ENCODE results near the gene HNRNPA1L2. TPM values are rescaled to one million over a fixed set of nuclear protein-coding genes. Genes with fewer than 3 reads are reported as not detected.
A peak's percentile ranks its signal among the peaks of the same experiment; 100 is the strongest.
"Not testable (repeated sequence)": the region's sequence is repeated elsewhere in the genome, so short reads cannot be mapped to it uniquely, and the experiment has no call there.

Gene HNRNPA1L2
- polyA plus RNA-seq (2013, experiment 1 of 2) = 8.8 TPM
- 8.7 TPM for polyA plus RNA-seq (2013, experiment 2 of 2)

GRCh38 chr13:52642131-52642530 is at the start of gene HNRNPA1L2:
TSS of gene HNRNPA1L2 (plus strand) at chr13:52642431. CDS start at chr13:52642493, 62 bp downstream.
- H3K4me3 ChIP-seq (ENCODE audit: low read length) = no peak within 1 kb of the TSS
- no peak within 1 kb of the TSS for H3K9ac ChIP-seq (ENCODE audit: low read length)
- WGBS (ENCODE audit: extremely low coverage, insufficient coverage, low lambda C conversion rate) = no CpG with 5 or more reads among the region's 7 CpGs
- H3K79me1 ChIP-seq (ENCODE audit: low read length) = no peaks in the 10 kb centered on the region
- DNase-seq = no peak
- no peak within 1 kb of the TSS for H4K8ac ChIP-seq (ENCODE audit: low read depth, low read length)
- H3K4me2 ChIP-seq (ENCODE audit: low read length) = no peak within 1 kb of the TSS
- H4K5ac ChIP-seq (ENCODE audit: low read length) = no peak within 1 kb of the TSS
- H2BK120ac ChIP-seq (ENCODE audit: low read depth, low read length) = no peak within 1 kb of the TSS
- H3K18ac ChIP-seq (ENCODE audit: low read length) = no peak within 1 kb of the TSS
- no peaks in the 10 kb centered on the region for H3K4me1 ChIP-seq (ENCODE audit: control insufficient read depth, low read depth, low read length)
- H2AK5ac ChIP-seq (ENCODE audit: low read length) = no peak within 1 kb of the TSS
- no peak within 1 kb of the TSS for H3K27ac ChIP-seq (ENCODE audit: low read depth, low read length)
- H3K36me3 ChIP-seq (ENCODE audit: control insufficient read depth, insufficient read depth, low read length) = no peaks in the 10 kb centered on the region
- no peak within 1 kb of the TSS for H2BK5ac ChIP-seq (ENCODE audit: low read length)
- H3K23ac ChIP-seq (ENCODE audit: low read length) = no peak within 1 kb of the TSS
- H2BK15ac ChIP-seq (replicated peaks; ENCODE audit: low read depth) = no peak within 1 kb of the TSS
- no peak within 1 kb of the TSS for H3K4ac ChIP-seq (ENCODE audit: low read depth, low read length)
- no peak within 1 kb of the TSS for H3K56ac ChIP-seq (ENCODE audit: low read length)
- H3K27me3 ChIP-seq (ENCODE audit: insufficient read depth, low read length, poor library complexity) = no peaks in the 10 kb centered on the region
- H3K79me2 ChIP-seq (ENCODE audit: control insufficient read depth, insufficient read depth, low read length) = no peaks in the 10 kb centered on the region

- H3K56ac ChIP-seq (ENCODE audit: low read length); H4K8ac ChIP-seq (ENCODE audit: low read depth, low read length); H3K27me3 ChIP-seq (ENCODE audit: insufficient read depth, low read length, poor library complexity); H2BK15ac ChIP-seq (replicated peaks; ENCODE audit: low read depth); H3K18ac ChIP-seq (ENCODE audit: low read length); H3K27ac ChIP-seq (ENCODE audit: low read depth, low read length); H2BK5ac ChIP-seq (ENCODE audit: low read length); H3K36me3 ChIP-seq (ENCODE audit: control insufficient read depth, insufficient read depth, low read length); H3K23ac ChIP-seq (ENCODE audit: low read length); H2BK120ac ChIP-seq (ENCODE audit: low read depth, low read length); H3K9ac ChIP-seq (ENCODE audit: low read length); H3K4me1 ChIP-seq (ENCODE audit: control insufficient read depth, low read depth, low read length); H3K4me3 ChIP-seq (ENCODE audit: low read length); H2AK5ac ChIP-seq (ENCODE audit: low read length); DNase-seq; H3K4ac ChIP-seq (ENCODE audit: low read depth, low read length); H3K4me2 ChIP-seq (ENCODE audit: low read length); H3K79me2 ChIP-seq (ENCODE audit: control insufficient read depth, insufficient read depth, low read length); H4K5ac ChIP-seq (ENCODE audit: low read length); H3K79me1 ChIP-seq (ENCODE audit: low read length): not testable (repeated sequence)
- WGBS (ENCODE audit: extremely low coverage, insufficient coverage, low lambda C conversion rate) = no CpG with 5 or more reads among the region's 3 CpGs
Measured at GRCh38 chr13:52593175-52593574, 49.1 kb upstream of the HNRNPA1L2 start.

GRCh38 chr13:52593812-52594211 is 48.4 kb upstream of the HNRNPA1L2 start:
- not testable (repeated sequence) for H2AK5ac ChIP-seq (ENCODE audit: low read length); H3K9ac ChIP-seq (ENCODE audit: low read length); H3K23ac ChIP-seq (ENCODE audit: low read length); H4K5ac ChIP-seq (ENCODE audit: low read length); H3K79me1 ChIP-seq (ENCODE audit: low read length); H3K4ac ChIP-seq (ENCODE audit: low read depth, low read length); H3K18ac ChIP-seq (ENCODE audit: low read length); H2BK5ac ChIP-seq (ENCODE audit: low read length); H3K4me3 ChIP-seq (ENCODE audit: low read length); H3K36me3 ChIP-seq (ENCODE audit: control insufficient read depth, insufficient read depth, low read length); H3K4me2 ChIP-seq (ENCODE audit: low read length); H2BK120ac ChIP-seq (ENCODE audit: low read depth, low read length); DNase-seq; H3K56ac ChIP-seq (ENCODE audit: low read length); H4K8ac ChIP-seq (ENCODE audit: low read depth, low read length); H2BK15ac ChIP-seq (replicated peaks; ENCODE audit: low read depth); H3K27ac ChIP-seq (ENCODE audit: low read depth, low read length); H3K4me1 ChIP-seq (ENCODE audit: control insufficient read depth, low read depth, low read length); H3K79me2 ChIP-seq (ENCODE audit: control insufficient read depth, insufficient read depth, low read length); H3K27me3 ChIP-seq (ENCODE audit: insufficient read depth, low read length, poor library complexity)
- no CpG with 5 or more reads among the region's 3 CpGs for WGBS (ENCODE audit: extremely low coverage, insufficient coverage, low lambda C conversion rate)

DNA sequence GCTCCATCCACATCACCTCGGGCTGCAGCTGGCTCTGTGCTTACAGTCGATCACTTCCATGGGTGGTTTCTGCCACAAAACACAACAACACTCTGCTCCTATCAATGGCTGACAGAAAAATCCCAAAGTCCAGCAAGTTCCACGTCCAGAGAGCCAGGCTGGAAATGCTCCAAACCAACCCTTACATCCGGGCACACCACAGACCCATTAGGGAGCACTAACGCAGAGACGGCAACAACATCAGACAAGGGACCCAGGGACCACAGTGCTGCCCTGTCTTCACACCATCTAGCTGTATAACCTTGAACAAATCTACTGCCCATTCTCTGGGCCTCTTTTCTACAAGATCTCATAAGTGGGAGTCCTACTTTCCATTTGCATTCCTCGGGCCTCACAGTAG is 47.9 kb upstream of the HNRNPA1L2 start:
- H3K56ac ChIP-seq (ENCODE audit: low read length); H4K8ac ChIP-seq (ENCODE audit: low read depth, low read length); H3K4me2 ChIP-seq (ENCODE audit: low read length); H3K27ac ChIP-seq (ENCODE audit: low read depth, low read length); H3K36me3 ChIP-seq (ENCODE audit: control insufficient read depth, insufficient read depth, low read length); H4K5ac ChIP-seq (ENCODE audit: low read length); H3K79me2 ChIP-seq (ENCODE audit: control insufficient read depth, insufficient read depth, low read length); H2BK5ac ChIP-seq (ENCODE audit: low read length); H2BK120ac ChIP-seq (ENCODE audit: low read depth, low read length); H3K27me3 ChIP-seq (ENCODE audit: insufficient read depth, low read length, poor library complexity); DNase-seq; H3K9ac ChIP-seq (ENCODE audit: low read length); H2AK5ac ChIP-seq (ENCODE audit: low read length); H2BK15ac ChIP-seq (replicated peaks; ENCODE audit: low read depth); H3K23ac ChIP-seq (ENCODE audit: low read length); H3K4me3 ChIP-seq (ENCODE audit: low read length); H3K18ac ChIP-seq (ENCODE audit: low read length); H3K4ac ChIP-seq (ENCODE audit: low read depth, low read length); H3K79me1 ChIP-seq (ENCODE audit: low read length); H3K4me1 ChIP-seq (ENCODE audit: control insufficient read depth, low read depth, low read length): not testable (repeated sequence)
- no CpG with 5 or more reads among the region's 7 CpGs for WGBS (ENCODE audit: extremely low coverage, insufficient coverage, low lambda C conversion rate)

DNA sequence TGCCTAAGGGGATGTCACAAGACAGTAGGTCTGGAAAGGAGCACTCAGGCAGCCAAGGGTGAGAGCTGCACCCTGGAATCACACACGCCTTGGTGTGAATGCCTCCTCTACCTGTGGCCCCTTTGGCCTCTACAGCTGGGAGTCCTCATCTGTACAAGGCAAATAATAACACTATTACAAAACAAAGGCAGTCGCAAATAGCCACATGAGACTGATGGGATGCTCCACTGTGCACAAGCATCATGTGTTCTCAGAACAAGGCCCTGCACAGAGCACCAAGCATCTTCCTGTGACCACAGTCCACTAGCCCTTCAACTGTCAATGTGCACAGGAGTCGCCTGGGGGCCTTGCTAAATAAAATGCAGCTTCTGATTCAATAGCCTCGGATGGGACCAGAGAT is 44.6 kb upstream of the HNRNPA1L2 start:
- H3K4me3 ChIP-seq (ENCODE audit: low read length) = no peak overlapping the region
- no peak overlapping the region for H3K4ac ChIP-seq (ENCODE audit: low read depth, low read length)
- H2BK120ac ChIP-seq (ENCODE audit: low read depth, low read length) = no peak overlapping the region
- no peaks in the 10 kb centered on the region for H3K36me3 ChIP-seq (ENCODE audit: control insufficient read depth, insufficient read depth, low read length)
- no peak overlapping the region for H3K18ac ChIP-seq (ENCODE audit: low read length)
- H4K5ac ChIP-seq (ENCODE audit: low read length) = no peak overlapping the region
- no peaks in the 10 kb centered on the region for H3K4me1 ChIP-seq (ENCODE audit: control insufficient read depth, low read depth, low read length)
- no peak overlapping the region for H2BK15ac ChIP-seq (replicated peaks; ENCODE audit: low read depth)
- H2AK5ac ChIP-seq (ENCODE audit: low read length) = no peak overlapping the region
- no peak overlapping the region for H3K23ac ChIP-seq (ENCODE audit: low read length)
- H3K27ac ChIP-seq (ENCODE audit: low read depth, low read length) = no peak overlapping the region
- H4K8ac ChIP-seq (ENCODE audit: low read depth, low read length) = no peak overlapping the region
- no peak overlapping the region for H3K56ac ChIP-seq (ENCODE audit: low read length)
- no peak for DNase-seq
- H3K27me3 ChIP-seq (ENCODE audit: insufficient read depth, low read length, poor library complexity) = no peaks in the 10 kb centered on the region
- H3K9ac ChIP-seq (ENCODE audit: low read length) = no peak overlapping the region
- no CpG with 5 or more reads among the region's 4 CpGs for WGBS (ENCODE audit: extremely low coverage, insufficient coverage, low lambda C conversion rate)
- no peaks in the 10 kb centered on the region for H3K79me2 ChIP-seq (ENCODE audit: control insufficient read depth, insufficient read depth, low read length)
- no peaks in the 10 kb centered on the region for H3K79me1 ChIP-seq (ENCODE audit: low read length)
- no peak overlapping the region for H3K4me2 ChIP-seq (ENCODE audit: low read length)
- no peak overlapping the region for H2BK5ac ChIP-seq (ENCODE audit: low read length)

DNA sequence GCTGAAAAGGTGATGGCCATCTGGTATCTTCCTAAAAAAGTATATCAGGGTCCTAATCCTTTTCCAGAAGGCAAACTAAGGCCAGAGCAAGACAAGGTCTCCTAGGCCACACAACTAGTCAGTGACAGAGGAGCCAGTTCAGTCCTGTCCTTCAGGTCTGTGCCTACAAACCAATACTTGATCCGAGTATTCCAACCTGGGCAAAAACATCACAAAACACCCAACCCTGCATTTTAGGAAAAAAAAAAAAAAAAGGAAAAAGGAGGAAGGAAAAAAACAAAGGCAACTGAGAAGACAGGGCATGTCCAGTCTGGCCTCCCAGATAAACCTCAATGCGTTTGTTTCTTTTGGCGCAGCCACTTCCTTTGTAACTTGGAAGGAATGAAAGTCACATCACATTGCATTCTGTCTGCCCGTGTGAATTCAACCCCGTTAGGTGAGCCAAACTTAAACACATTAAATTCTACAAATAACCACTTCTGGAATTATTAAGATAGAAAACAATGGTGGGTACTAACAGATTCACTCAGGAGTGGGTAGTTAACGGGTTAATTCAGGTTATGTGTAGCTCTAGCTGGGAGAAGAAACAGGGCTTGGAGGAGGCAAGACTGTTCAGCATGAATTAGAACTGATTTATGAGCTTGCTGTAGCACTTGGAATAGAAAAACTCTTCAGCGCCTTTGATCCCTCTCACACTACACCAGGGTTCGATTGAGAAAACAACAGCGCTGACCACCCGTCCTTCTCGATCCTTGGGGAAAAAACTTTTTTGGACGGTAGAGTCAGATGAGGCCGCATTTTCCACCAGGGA is 43.0 kb upstream of the HNRNPA1L2 start:
- H2BK5ac ChIP-seq (ENCODE audit: low read length) = no peak overlapping the region
- H3K79me1 ChIP-seq (ENCODE audit: low read length) = no peaks in the 10 kb centered on the region
- H3K4me3 ChIP-seq (ENCODE audit: low read length) = no peak overlapping the region
- no peak overlapping the region for H4K8ac ChIP-seq (ENCODE audit: low read depth, low read length)
- H2AK5ac ChIP-seq (ENCODE audit: low read length) = no peak overlapping the region
- H4K5ac ChIP-seq (ENCODE audit: low read length) = no peak overlapping the region
- H3K23ac ChIP-seq (ENCODE audit: low read length) = no peak overlapping the region
- H2BK120ac ChIP-seq (ENCODE audit: low read depth, low read length) = no peak overlapping the region
- no peaks in the 10 kb centered on the region for H3K36me3 ChIP-seq (ENCODE audit: control insufficient read depth, insufficient read depth, low read length)
- no peak overlapping the region for H3K18ac ChIP-seq (ENCODE audit: low read length)
- no peak overlapping the region for H3K27ac ChIP-seq (ENCODE audit: low read depth, low read length)
- no peak for DNase-seq
- H3K4ac ChIP-seq (ENCODE audit: low read depth, low read length) = no peak overlapping the region
- no peak overlapping the region for H2BK15ac ChIP-seq (replicated peaks; ENCODE audit: low read depth)
- no peaks in the 10 kb centered on the region for H3K27me3 ChIP-seq (ENCODE audit: insufficient read depth, low read length, poor library complexity)
- peak overlapping the region; percentile 18 for H3K4me2 ChIP-seq (ENCODE audit: low read length)
- H3K4me1 ChIP-seq (ENCODE audit: control insufficient read depth, low read depth, low read length) = no peaks in the 10 kb centered on the region
- H3K9ac ChIP-seq (ENCODE audit: low read length) = peak overlapping the region; percentile 55
- WGBS (ENCODE audit: extremely low coverage, insufficient coverage, low lambda C conversion rate) = no CpG with 5 or more reads among the region's 13 CpGs
- no peaks in the 10 kb centered on the region for H3K79me2 ChIP-seq (ENCODE audit: control insufficient read depth, insufficient read depth, low read length)
- peak overlapping the region; percentile 78 for H3K56ac ChIP-seq (ENCODE audit: low read length)
